Fibroblast of skin of left biceps (primary cell): ENCODE measurements around the gene PPP2R5C.
A peak's percentile ranks its signal among the peaks of the same experiment; 100 is the strongest.

Source experiments
- DNase-seq, 2 experiments: peaks; one replicate each; pipeline ENCODE4 v3.0.0-alpha.2; 2013; ENCODE audit warnings: low read depth in 2 of 2

Gene PPP2R5C

DNA sequence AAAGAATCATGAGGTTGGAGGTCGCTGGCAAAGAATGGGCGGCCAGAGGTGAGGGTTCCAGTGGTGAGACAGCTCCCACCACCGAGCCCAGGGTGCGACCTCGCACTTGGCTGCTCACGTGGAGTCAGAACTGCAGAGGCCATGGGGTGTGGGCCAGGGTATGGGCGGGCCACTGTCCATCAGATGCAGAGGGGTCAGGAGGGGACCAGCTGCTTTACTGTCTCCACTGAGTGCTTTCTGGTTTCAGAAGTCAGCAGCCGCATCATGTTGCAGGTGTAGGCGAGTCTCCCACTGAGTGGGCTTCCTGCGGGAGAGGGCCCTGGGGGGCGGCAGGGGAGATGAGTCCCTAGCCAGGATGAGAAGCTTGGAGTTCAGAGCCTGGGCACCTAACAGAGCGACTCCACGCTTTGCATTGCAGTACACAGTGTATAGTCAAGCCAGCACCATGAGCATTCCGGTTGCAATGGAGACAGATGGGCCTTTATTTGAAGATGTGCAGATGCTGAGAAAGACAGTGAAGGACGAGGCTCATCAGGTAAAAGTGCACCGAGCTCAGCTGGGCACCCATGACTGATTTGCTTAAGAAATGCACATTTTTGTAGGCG lies 156.0 kb downstream of the PPP2R5C start:
- DNase-seq: no peak

GRCh38 chr14:101918065-101918989 lies 156.8 kb downstream of the PPP2R5C start:
- no peak for DNase-seq

GRCh38 chr14:101920271-101920670 lies 158.8 kb downstream of the PPP2R5C start:
- no peak for DNase-seq

GRCh38 chr14:101922866-101923265 lies 161.4 kb downstream of the PPP2R5C start:
- DNase-seq: no peak

DNA sequence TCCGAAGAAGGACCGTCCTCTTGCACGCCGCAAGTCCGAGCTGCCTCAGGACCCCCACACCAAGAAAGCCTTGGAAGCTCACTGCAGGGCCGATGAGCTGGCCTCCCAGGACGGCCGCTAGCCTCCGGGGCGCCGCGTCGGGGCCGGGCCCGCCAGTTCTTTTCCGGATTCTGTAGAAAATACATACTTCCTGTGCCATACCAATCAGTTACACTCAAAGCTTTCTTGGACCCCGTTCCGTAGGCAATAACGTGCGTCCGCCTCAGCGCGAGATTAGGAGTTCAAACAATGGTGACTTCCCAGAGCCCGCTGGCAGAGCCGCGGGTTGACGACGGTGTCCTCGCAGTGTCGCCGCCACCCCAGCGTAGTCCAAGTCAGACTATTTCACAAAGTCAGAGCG lies 163.6 kb downstream of the PPP2R5C start:
- no peak for DNase-seq

GRCh38 chr14:101926085-101926484 lies 164.6 kb downstream of the PPP2R5C start:
- DNase-seq: no peak

GRCh38 chr14:101926620-101927019 lies 165.1 kb downstream of the PPP2R5C start:
- DNase-seq: no peak

GRCh38 chr14:101927859-101928258 lies 166.3 kb downstream of the PPP2R5C start:
- DNase-seq: peak; percentile 81 to 84

DNA sequence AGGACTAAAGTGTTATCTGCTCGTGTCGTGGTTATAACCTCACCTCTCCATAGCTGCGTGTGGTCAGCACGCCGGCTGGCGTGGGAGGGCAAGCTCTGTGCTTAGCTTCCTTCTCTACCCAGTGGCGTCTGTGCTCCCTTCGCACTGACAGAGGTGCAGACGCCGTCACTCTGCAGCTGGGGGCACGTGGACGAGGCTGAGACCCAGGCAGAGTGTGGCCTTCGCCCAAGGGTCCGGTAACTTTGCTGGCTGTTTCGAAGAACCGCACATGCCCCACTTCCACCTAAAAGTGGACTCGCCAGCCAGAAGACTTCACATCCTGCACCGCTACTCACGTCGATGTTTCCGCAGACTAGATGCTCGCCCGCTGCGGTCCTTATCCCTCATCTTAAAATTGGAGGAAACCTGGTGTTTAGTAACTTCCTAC lies 166.9 kb downstream of the PPP2R5C start:
- no peak for DNase-seq

- no peak for DNase-seq
These were observed 167.6 kb downstream of the PPP2R5C start for GRCh38 chr14:101929096-101929495.

- DNase-seq: no peak
These were observed 168.4 kb downstream of the PPP2R5C start for GRCh38 chr14:101929946-101930345.

- no peak for DNase-seq
These were observed 171.2 kb downstream of the PPP2R5C start for GRCh38 chr14:101932673-101933072.

GRCh38 chr14:101933209-101933608 lies 171.7 kb downstream of the PPP2R5C start:
- DNase-seq: no peak

GRCh38 chr14:101934601-101935150 lies 173.2 kb downstream of the PPP2R5C start:
- DNase-seq: no peak

DNA sequence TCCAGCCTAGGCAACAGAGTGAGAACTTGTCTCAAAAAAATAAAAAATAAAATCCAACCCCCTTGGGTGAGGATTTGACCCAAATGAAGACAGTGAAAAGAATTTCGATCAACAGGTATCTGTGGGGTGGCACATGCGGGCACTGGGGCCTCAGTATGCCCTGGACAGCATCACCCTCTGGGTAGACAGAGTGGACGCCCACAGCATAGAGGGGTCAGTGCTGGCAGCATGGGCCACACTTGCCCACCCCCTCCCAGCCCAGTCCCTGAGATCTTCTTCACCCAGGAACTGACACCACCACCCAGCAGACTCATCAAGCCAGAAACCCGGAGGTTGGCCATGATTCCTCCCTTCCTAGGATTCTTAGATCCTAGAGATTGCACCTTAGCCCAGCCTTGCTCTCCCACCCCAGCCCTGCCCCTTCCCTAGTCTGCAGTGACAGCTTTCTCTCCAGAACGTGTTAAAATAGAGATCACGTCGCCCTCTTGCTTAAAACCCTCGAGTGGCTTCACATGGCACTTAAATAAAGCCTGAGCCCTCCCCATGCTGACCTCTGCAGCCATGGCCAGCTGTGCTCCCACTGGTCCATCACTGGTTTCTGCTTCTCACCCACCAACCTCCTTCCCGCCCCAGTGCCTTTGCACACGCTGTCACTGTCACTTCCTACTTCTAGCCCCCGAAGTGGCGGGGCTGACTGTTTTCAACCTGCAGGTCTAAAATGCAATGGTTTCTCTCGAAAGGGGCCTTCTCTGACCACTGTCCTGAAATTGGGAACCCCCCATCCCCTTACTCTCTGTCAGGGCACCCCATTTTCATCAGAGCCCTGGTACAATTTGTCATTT lies 176.6 kb downstream of the PPP2R5C start:
- no peak for DNase-seq

GRCh38 chr14:101939646-101940170 lies 178.2 kb downstream of the PPP2R5C start:
- DNase-seq: no peak

DNA sequence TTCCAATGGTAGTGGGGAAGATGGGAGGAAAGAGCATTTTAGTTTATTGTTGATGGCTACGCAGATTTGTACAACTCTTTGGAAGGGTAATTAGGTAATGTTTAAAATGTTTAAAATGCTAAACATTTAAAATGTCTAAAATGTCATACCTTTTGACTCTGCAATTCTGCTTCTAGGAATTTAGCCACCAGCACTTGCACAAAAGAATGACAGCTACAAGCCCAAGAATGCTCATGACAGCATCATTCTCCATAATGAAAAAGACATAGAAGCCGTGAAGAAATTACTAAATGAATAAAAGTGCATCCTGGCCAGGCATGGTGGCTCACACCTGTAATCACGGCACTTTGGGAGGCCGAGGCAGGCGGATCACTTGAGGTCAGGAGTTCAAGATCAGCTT lies 182.9 kb downstream of the PPP2R5C start:
- DNase-seq: no peak

- no peak for DNase-seq
These were observed 183.7 kb downstream of the PPP2R5C start for GRCh38 chr14:101945171-101945570.

GRCh38 chr14:101947577-101947903 lies 186.0 kb downstream of the PPP2R5C start:
- no peak for DNase-seq

DNA sequence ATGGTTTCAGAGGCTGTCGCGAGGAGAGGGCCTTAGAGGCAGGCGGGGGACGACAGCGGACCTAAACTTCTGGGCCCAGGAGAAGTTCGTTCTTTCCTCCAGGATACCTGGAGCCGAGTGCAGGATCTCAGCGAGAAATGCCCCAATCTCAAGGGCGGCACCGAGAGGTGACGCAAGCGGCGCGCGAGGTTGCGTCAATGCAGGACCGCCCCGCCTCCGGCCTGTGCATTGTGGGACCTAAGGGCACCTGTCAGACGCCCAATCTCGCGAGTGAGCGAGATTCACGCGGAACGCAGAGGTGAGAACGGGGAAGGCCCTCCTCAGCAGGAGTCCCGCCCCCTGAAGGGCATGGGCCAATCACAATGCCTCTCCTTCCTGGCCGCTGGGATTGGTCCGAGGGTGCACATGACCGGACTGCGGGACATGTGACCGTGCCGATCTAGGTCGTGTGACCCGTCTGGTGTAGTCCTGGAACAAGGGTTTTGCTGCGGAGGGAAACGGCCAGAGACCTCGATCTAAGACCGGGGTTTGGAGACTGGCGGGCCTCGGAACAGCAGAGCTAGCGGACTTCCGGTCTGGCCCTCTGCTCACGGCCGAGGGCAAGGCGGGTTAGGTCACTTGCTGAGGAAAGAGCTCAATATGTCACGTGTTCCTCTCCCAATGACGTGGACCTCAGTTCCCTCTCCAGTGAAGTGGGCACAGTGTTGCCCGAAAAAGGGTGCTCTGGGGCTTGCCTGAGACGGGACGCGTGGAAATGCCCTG lies 186.6 kb downstream of the PPP2R5C start:
- peak; percentile 99 for DNase-seq

DNA sequence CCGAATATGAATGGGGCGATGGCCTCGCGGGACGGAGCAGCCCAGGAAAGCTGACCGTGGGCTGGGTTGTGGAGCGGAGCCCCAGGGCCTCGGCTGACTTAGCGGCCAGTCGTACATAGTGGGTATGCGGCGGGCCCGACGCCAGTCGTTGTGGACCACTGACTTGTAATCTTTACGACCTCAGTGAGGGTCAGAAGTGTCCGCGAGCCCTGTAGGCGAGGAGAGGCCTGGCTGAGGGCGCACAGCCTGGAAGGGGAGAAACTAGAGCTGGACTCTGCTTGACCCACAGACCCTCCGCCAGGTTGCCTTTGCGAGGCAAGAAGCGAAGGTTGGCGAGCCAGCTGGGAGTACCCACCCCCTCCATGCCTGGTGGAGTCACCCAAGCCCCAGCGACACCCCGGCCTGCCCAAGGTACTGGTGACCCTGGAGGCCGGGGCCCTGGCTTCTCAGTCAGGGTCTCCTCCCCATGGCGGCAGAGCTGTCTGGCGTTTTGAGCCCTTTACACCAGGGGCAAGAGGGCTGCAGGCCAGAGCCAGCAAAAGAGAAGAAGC lies 187.2 kb downstream of the PPP2R5C start:
- DNase-seq: no peak
